ENCODE results near the gene KIF9.
"Not testable (repeated sequence)": the region's sequence is repeated elsewhere in the genome, so short reads cannot be mapped to it uniquely, and the experiment has no call there.

KIF9 gene

DNA sequence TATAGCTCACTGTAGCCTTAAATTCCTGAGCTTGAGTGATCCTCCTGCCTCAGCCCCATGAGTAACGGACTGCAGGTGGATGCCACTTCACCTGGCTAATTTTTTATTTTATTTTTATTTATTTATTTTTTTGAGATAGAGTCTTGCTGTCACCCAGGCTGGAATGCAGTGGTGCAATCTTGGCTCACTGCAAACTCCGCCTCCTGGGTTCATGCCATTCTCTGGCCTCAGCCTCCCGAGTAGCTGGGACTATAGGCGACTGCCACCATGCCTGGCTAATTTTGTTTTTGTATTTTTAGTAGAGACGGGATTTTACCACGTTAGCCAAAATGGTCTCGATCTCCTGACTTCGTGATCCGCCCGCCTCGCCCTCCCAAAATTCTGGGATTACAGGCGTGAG lies 102.6 kb downstream of the KIF9 start:
- DNase-seq, result not testable (repeated sequence)

All from RPMI8226 (cell line).